Measurements from ENCODE around the gene LCAT. TPM values are rescaled to one million over a fixed set of nuclear protein-coding genes. Genes with fewer than 3 reads are reported as not detected.

The LCAT gene
- total and polyA plus RNA-seq, 2 experiments from 2014 or later: 13.7 to 18.9 TPM

- Histone ChIP-seq H4K20me1 (replicated peaks; ENCODE audit: insufficient read depth) (peaks cover 25% of the 10 kb centered on the region), H3K4me2 (peak overlapping the region; percentile 99), H3K79me2 (replicated peaks; ENCODE audit: insufficient read depth) (peaks cover 42% of the 10 kb centered on the region), H3F3A (replicated peaks; ENCODE audit: low read depth) (0 out of 2 replicates have a peak, but pooled peaks cover 22% of the 10 kb centered on the region), H3K27ac (ENCODE audit: low read depth) (peak overlapping the region; percentile 45; the same call in 1 of the 2 replicates), H2AFZ (no peak overlapping the region), H3K4me1 (ENCODE audit: insufficient read depth) (peaks cover 38% of the 10 kb centered on the region), H3K36me3 (ENCODE audit: insufficient read depth) (no peaks in the 10 kb centered on the region; the same call in 1 of the 2 replicates), H3K4me3 (peak overlapping the region; percentile 91), H3K9me2 (ENCODE audit: insufficient read depth) (no peaks in the 10 kb centered on the region), H3K27me3 (ENCODE audit: insufficient read depth) (no peaks in the 10 kb centered on the region)
- DNase-seq (ENCODE audit: low spot score) (peak; percentile 52), ATAC-seq (peak; percentile 20)
- Mint-ChIP-seq H3K27ac (peak overlapping the region; percentile 53; the same call in 1 of the 2 replicates), H3K27me3 (ENCODE audit: insufficient read depth, low read depth, poor library complexity) (peaks cover 18% of the 10 kb centered on the region), H3K4me1 (peaks cover 44% of the 10 kb centered on the region), H3K4me3 (peak overlapping the region; percentile 89), H3K9me3 (no peaks in the 10 kb centered on the region; the same call in 2 of the 3 replicates), H3K36me3 (ENCODE audit: low read depth) (peaks cover 12% of the 10 kb centered on the region)
- TF ChIP-seq POLR2AphosphoS5 (IDR thresholded peaks at IDR 0.05; ENCODE audit: low read depth) (peak; percentile 43; the same call in 1 of the 2 replicates), STAT1 (IDR thresholded peaks at IDR 0.05; ENCODE audit: unreplicated experiment) (no peak), ZNF114 (CRISPR knock-in tag; IDR thresholded peaks at IDR 0.05) (no peak)
- TF ChIP-seq, protein P1, sequence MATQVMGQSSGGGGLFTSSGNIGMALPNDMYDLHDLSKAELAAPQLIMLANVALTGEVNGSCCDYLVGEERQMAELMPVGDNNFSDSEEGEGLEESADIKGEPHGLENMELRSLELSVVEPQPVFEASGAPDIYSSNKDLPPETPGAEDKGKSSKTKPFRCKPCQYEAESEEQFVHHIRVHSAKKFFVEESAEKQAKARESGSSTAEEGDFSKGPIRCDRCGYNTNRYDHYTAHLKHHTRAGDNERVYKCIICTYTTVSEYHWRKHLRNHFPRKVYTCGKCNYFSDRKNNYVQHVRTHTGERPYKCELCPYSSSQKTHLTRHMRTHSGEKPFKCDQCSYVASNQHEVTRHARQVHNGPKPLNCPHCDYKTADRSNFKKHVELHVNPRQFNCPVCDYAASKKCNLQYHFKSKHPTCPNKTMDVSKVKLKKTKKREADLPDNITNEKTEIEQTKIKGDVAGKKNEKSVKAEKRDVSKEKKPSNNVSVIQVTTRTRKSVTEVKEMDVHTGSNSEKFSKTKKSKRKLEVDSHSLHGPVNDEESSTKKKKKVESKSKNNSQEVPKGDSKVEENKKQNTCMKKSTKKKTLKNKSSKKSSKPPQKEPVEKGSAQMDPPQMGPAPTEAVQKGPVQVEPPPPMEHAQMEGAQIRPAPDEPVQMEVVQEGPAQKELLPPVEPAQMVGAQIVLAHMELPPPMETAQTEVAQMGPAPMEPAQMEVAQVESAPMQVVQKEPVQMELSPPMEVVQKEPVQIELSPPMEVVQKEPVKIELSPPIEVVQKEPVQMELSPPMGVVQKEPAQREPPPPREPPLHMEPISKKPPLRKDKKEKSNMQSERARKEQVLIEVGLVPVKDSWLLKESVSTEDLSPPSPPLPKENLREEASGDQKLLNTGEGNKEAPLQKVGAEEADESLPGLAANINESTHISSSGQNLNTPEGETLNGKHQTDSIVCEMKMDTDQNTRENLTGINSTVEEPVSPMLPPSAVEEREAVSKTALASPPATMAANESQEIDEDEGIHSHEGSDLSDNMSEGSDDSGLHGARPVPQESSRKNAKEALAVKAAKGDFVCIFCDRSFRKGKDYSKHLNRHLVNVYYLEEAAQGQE (IDR thresholded peaks at IDR 0.05; ENCODE audit: unreplicated experiment): no peak
Measured at GRCh38 chr16:67966549-67967182, 22.7 kb upstream of the LCAT start.

DNA sequence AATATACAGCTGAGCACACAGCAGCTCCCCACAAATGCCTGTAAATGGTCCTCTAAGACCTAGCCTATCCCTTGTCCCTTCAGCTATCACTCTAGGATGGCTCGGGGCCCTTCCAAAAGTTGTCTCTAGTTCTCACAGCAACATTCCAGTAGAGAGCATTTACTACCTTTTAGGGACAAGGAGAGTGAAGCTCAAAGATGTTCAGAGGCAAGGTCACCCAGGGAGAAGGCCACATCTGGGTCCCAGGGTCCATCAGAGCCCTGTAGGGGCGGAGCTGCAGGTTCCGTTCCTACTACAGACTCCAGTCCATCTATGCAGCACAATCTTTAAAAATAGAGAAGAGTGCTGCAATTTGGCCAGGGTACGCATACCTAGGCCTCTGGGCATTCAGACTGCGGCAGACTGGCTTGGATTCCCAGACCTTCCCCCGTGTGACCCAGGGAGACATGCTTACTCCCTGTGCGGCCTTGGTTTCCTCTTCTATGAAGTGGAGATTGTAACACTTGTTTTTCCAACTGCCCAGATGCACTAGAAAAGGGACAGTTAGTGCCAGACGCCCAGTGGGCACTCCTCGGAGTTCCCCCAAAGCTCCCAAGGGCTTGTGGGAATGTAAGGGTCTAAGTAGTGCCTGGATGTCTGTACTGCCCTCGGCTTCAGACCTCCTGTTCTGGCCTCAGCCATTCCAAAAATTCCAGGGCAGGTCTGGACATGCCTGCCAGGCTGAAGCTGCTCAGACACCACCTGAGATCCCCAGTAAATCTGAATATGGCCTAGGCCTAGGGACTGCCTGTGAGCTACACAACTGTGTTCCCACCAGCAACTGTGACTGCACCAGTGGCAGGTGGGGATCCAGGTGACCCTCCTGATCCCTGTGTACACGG lies 22.0 kb upstream of the LCAT start:
- peaks cover 16% of the 10 kb centered on the region for H3K27me3 Mint-ChIP-seq (ENCODE audit: insufficient read depth, low read depth, poor library complexity)
- Histone ChIP-seq H3F3A (replicated peaks; ENCODE audit: low read depth) (0 out of 2 replicates have a peak, but pooled peaks cover 22% of the 10 kb centered on the region), H4K20me1 (replicated peaks; ENCODE audit: insufficient read depth) (peaks cover 25% of the 10 kb centered on the region), H3K4me1 (ENCODE audit: insufficient read depth) (peaks cover 38% of the 10 kb centered on the region), H3K27ac (ENCODE audit: low read depth) (peak overlapping the region; percentile 45; the same call in 1 of the 2 replicates), H3K27me3 (ENCODE audit: insufficient read depth) (no peaks in the 10 kb centered on the region), H3K9me2 (ENCODE audit: insufficient read depth) (no peaks in the 10 kb centered on the region), H2AFZ (no peak overlapping the region), H3K79me2 (replicated peaks; ENCODE audit: insufficient read depth) (peaks cover 42% of the 10 kb centered on the region), H3K4me2 (peak overlapping the region; percentile 99), H3K36me3 (ENCODE audit: insufficient read depth) (no peaks in the 10 kb centered on the region; the same call in none of the 2 replicates), H3K4me3 (peak overlapping the region; percentile 91)
- peak overlapping the region; percentile 87; the same call in 1 of the 2 replicates for H3K27ac Mint-ChIP-seq
- DNase-seq (ENCODE audit: low spot score) (no peak), ATAC-seq (no peak)
- H3K4me3 Mint-ChIP-seq: peak overlapping the region; percentile 89
- H3K9me3 Mint-ChIP-seq: no peaks in the 10 kb centered on the region; the same call in 2 of the 3 replicates
- peaks cover 44% of the 10 kb centered on the region for H3K4me1 Mint-ChIP-seq
- peaks cover 18% of the 10 kb centered on the region for H3K36me3 Mint-ChIP-seq (ENCODE audit: low read depth)
- TF ChIP-seq EZH2 (IDR thresholded peaks at IDR 0.05; ENCODE audit: low read depth, unreplicated experiment) (no peak), STAT1 (IDR thresholded peaks at IDR 0.05; ENCODE audit: unreplicated experiment) (no peak), NANOG (IDR thresholded peaks at IDR 0.05; ENCODE audit: borderline replicate concordance) (no peak), ZNF114 (CRISPR knock-in tag; IDR thresholded peaks at IDR 0.05) (no peak), ETS1 (IDR thresholded peaks at IDR 0.05) (no peak), POLR2AphosphoS5 (IDR thresholded peaks at IDR 0.05; ENCODE audit: low read depth) (no peak)
- TF ChIP-seq, protein P2, sequence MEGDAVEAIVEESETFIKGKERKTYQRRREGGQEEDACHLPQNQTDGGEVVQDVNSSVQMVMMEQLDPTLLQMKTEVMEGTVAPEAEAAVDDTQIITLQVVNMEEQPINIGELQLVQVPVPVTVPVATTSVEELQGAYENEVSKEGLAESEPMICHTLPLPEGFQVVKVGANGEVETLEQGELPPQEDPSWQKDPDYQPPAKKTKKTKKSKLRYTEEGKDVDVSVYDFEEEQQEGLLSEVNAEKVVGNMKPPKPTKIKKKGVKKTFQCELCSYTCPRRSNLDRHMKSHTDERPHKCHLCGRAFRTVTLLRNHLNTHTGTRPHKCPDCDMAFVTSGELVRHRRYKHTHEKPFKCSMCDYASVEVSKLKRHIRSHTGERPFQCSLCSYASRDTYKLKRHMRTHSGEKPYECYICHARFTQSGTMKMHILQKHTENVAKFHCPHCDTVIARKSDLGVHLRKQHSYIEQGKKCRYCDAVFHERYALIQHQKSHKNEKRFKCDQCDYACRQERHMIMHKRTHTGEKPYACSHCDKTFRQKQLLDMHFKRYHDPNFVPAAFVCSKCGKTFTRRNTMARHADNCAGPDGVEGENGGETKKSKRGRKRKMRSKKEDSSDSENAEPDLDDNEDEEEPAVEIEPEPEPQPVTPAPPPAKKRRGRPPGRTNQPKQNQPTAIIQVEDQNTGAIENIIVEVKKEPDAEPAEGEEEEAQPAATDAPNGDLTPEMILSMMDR (conservative IDR thresholded peaks at IDR 0.05; ENCODE audit: low read depth in 2 of 2): no peak

Measured in GM23338 (cell line).